OCI-LY7 (cell line): ENCODE measurements around the gene TTC7B. TPM values are rescaled to one million over a fixed set of nuclear protein-coding genes. Genes with fewer than 3 reads are reported as not detected.
"Not testable (repeated sequence)": the region's sequence is repeated elsewhere in the genome, so short reads cannot be mapped to it uniquely, and the experiment has no call there.

Source experiments
- BruUV-seq: library from RNA; stranded (reverse); fragments of 400-500 nt; replicated peaks from 2 replicates; lab custom pipeline; 2021; lab: Mats Ljungman, UMichigan
- CTCF ChIA-PET: fragments of 300-600 bp; sonication (Branson Sonifier 250); formaldehyde crosslinking; loops from one replicate; lab custom pipeline; 2022; ENCODE audit warnings: antibody characterized with exemption; ENCODE audit not compliant: unreplicated experiment; lab: Charles Lee
- POLR2A ChIA-PET: fragments of 300-600 bp; sonication (Branson Sonifier 250); formaldehyde crosslinking; loops from one replicate; lab custom pipeline; 2022; ENCODE audit warnings: antibody characterized with exemption; lab: Charles Lee
- DNase-seq: peaks from one replicate; pipeline ENCODE4 v3.0.0-alpha.2; 2015; ENCODE audit warnings: low spot score
- H2AFZ ChIP-seq: fragments of 200-600 bp; sonication (generic), shearing (Covaris generic); 2 replicates; pipeline ENCODE4 v1.6.1; 2014; ENCODE audit warnings: mild to moderate bottlenecking, antibody characterized with exemption, low read length, moderate library complexity
- H3K27ac ChIP-seq: fragments of 200-600 bp; sonication (generic); 2 replicates; pipeline ENCODE4 v1.5.1; 2014; ENCODE audit warnings: mixed run types, low read depth, mild to moderate bottlenecking, moderate library complexity, low read length, inconsistent platforms; ENCODE audit not compliant: poor library complexity, severe bottlenecking
- H3K36me3 ChIP-seq: fragments of 200-600 bp; sonication (generic); 2 replicates; pipeline ENCODE4 v1.6.1; 2014; ENCODE audit warnings: mild to moderate bottlenecking, antibody characterized with exemption, low read length, moderate library complexity, mixed read lengths; ENCODE audit not compliant: insufficient read depth
- H3K4me1 ChIP-seq: fragments of 200-600 bp; sonication (generic); 2 replicates; pipeline ENCODE4 v1.5.1; 2014; ENCODE audit warnings: mild to moderate bottlenecking, low read length; ENCODE audit not compliant: insufficient read depth, poor library complexity, severe bottlenecking
- H3K4me2 ChIP-seq: fragments of 200-600 bp; sonication (generic); 2 replicates; pipeline ENCODE4 v1.6.1; 2014; ENCODE audit warnings: mild to moderate bottlenecking, low read length
- H3K4me3 ChIP-seq: fragments of 200-600 bp; sonication (generic); 2 replicates; pipeline ENCODE4 v1.5.1; 2014; ENCODE audit warnings: mild to moderate bottlenecking, low read depth, low read length; ENCODE audit not compliant: poor library complexity, severe bottlenecking
- H3K79me2 ChIP-seq: fragments of 200-600 bp; sonication (generic); 2 replicates; pipeline ENCODE4 v1.6.1; 2016; ENCODE audit warnings: low read depth, mild to moderate bottlenecking, low read length, moderate library complexity, mixed read lengths; ENCODE audit not compliant: insufficient read depth
- H3K9me2 ChIP-seq: fragments of 200-600 bp; sonication (generic); 2 replicates; pipeline ENCODE4 v1.6.1; 2016; ENCODE audit warnings: mild to moderate bottlenecking, low read length, mixed read lengths; ENCODE audit not compliant: insufficient read depth
- H3K9me3 ChIP-seq: fragments of 200-600 bp; sonication (generic); 2 replicates; pipeline ENCODE4 v1.6.1; 2014; ENCODE audit warnings: mild to moderate bottlenecking, mixed run types, low read length, mixed read lengths
- H4K20me1 ChIP-seq: fragments of 200-600 bp; sonication (generic); 2 replicates; pipeline ENCODE4 v1.6.1; 2014; ENCODE audit warnings: mild to moderate bottlenecking, antibody characterized with exemption, low read length, moderate library complexity, mixed read lengths; ENCODE audit not compliant: insufficient read depth
- EZH2phosphoT487 ChIP-seq: fragments of 200-600 bp; sonication (generic); IDR thresholded peaks from 2 replicates; pipeline ENCODE4 v1.6.1; 2018; ENCODE audit warnings: low read depth, borderline replicate concordance, mild to moderate bottlenecking, mixed run types, antibody characterized with exemption, low read length, moderate library complexity, mixed read lengths
- intact Hi-C: fragments of 100-400 bp; cut with micrococcal nuclease; formaldehyde crosslinking; loops from one replicate; pipeline ENCODE4 v1.10.0; 2022; ENCODE audit not compliant: unreplicated experiment
- total RNA-seq, 2 experiments: library from RNA; depleted of rRNA in 1 of 2; stranded (reverse); fragments of >200 nt in 1 of 2; shearing (Covaris generic) in 1 of 2; gene quantifications; 2 replicates each; pipeline ENCODE4 v1.2.3, GENCODE V29; 2014 to 2022
- TF ChIP-seq, protein P1 (sequence below): fragments of 200-600 bp; sonication (generic); conservative IDR thresholded peaks from 2 replicates; pipeline ENCODE4 v1.5.1; 2014; ENCODE audit warnings: mild to moderate bottlenecking, antibody characterized with exemption, low read length, moderate library complexity, mixed read lengths

Gene TTC7B
- total RNA-seq, 2 experiments from 2014 or later: 0.19 to 0.51 TPM

DNA sequence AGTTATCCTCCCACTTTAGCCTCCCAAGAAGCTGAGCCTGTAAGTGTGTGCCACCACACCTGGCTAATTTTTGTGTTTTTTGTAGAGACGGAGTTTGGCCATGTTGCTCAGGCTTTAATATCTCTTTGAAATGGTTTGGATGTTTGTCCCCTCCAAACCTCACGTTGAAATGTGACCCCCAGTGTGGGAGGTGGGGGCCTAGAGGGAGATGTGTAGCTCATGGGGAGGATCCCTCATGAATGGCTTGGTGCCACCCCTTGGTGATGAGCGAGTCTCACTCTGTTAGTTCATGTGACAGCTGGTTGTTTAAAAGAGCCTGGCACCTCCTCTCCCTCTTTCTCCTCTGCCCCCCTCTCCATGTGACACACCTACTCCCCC lies 23.6 kb upstream of the TTC7B start:
- Histone ChIP-seq H3K9me2 (no peaks in the 10 kb centered on the region), H3K36me3 (no peaks in the 10 kb centered on the region), H3K27ac (no peak overlapping the region), H3K4me1 (no peaks in the 10 kb centered on the region), H4K20me1 (no peaks in the 10 kb centered on the region), H3K79me2 (no peaks in the 10 kb centered on the region), H2AFZ (no peak overlapping the region), H3K9me3 (no peaks in the 10 kb centered on the region), H3K4me3 (no peak overlapping the region), H3K4me2 (no peak overlapping the region)
- POLR2A ChIA-PET: interaction anchor here (0.6 kb wide), 1 partner anchor 14 kb away, joined by 4 read pairs; no protein-coding TSS in a partner anchor
- no TSS peak for BruUV-seq
- CTCF ChIA-PET: no interaction called here
- TF ChIP-seq, protein P1, sequence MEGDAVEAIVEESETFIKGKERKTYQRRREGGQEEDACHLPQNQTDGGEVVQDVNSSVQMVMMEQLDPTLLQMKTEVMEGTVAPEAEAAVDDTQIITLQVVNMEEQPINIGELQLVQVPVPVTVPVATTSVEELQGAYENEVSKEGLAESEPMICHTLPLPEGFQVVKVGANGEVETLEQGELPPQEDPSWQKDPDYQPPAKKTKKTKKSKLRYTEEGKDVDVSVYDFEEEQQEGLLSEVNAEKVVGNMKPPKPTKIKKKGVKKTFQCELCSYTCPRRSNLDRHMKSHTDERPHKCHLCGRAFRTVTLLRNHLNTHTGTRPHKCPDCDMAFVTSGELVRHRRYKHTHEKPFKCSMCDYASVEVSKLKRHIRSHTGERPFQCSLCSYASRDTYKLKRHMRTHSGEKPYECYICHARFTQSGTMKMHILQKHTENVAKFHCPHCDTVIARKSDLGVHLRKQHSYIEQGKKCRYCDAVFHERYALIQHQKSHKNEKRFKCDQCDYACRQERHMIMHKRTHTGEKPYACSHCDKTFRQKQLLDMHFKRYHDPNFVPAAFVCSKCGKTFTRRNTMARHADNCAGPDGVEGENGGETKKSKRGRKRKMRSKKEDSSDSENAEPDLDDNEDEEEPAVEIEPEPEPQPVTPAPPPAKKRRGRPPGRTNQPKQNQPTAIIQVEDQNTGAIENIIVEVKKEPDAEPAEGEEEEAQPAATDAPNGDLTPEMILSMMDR: no peak
- TF ChIP-seq EZH2phosphoT487: no peak
- DNase-seq: no peak
- intact Hi-C loops: no loop called here

DNA sequence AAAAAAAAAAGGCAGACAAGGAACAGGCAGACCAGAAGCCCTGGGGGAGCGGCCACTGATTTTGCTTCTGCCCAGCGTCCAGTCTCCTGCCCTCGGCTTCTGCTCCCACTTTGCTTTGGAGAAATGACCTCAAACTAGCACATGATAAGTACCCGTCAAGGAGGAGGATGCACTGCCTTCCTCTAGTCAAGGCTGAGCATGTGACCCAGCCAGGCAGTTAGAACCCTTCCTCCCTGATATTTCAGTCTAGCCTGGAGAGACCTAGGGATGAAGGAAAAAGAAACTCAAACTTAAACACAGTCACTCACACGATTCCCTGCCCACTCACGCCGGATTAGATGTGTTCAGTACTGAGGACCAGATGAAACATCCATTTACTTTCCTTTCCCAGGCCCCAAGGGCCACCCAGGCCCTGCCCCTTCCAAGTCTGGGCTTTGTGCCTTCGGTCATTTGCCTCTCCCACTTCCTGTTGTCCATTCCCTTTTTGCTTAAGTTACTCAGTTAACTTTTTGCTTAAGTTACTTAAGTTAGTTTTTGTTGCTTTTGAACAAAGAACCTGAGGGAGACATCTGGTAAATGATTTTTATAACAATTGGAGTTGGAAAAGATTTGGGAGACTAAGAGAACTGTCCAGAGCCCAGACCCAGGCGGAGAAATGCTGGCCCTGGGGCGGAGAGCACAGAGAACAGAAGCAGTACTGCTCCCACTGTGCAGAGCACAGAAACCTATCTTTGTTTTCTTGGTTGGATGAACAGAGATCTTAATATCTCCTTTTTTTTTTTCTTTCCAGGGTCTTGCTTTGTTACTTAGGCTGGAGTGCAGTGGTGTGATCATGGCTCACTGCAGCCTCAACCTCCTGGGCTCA lies 23.0 kb upstream of the TTC7B start:
- no peak overlapping the region for H3K27ac ChIP-seq
- no TSS peak for BruUV-seq
- H3K79me2 ChIP-seq: no peaks in the 10 kb centered on the region
- H3K4me2 ChIP-seq: no peak overlapping the region
- H3K9me3 ChIP-seq: no peaks in the 10 kb centered on the region
- H2AFZ ChIP-seq: no peak overlapping the region
- H4K20me1 ChIP-seq: no peaks in the 10 kb centered on the region
- H3K4me1 ChIP-seq: no peaks in the 10 kb centered on the region
- no peaks in the 10 kb centered on the region for H3K36me3 ChIP-seq
- CTCF ChIA-PET: no interaction called here
- H3K9me2 ChIP-seq: no peaks in the 10 kb centered on the region
- no peak for TF ChIP-seq EZH2phosphoT487
- TF ChIP-seq, protein P1: no peak
- no peak overlapping the region for H3K4me3 ChIP-seq
- POLR2A ChIA-PET: interaction anchor here (0.6 kb wide), 1 partner anchor 14 kb away, joined by 4 read pairs; no protein-coding TSS in a partner anchor
- intact Hi-C loops: no loop called here
- DNase-seq: no peak

DNA sequence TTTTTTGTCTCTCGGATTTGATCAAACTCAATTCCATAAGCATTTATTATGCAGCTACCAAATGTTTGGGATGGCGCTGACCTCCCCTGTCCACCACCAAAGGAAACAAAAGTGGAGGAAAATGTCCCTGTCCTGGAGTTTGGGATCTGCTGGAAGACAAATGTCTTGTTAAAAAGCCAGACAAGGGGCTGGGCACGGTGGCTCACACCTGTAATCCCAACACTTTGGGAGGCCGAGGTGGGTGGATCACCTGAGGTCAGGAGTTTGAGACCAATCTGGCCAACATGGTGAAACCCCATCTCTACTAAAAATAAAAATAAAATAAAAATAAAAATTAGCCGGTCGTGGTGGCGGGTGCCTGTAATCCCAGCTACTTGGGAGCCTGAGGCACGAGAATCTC lies 22.3 kb upstream of the TTC7B start:
- CTCF ChIA-PET, POLR2A ChIA-PET, BruUV-seq: not testable (repeated sequence)

More for the DNA sequence above, 22.3 kb upstream of the TTC7B start:
- H2AFZ ChIP-seq, H3K36me3 ChIP-seq, H3K4me2 ChIP-seq, intact Hi-C loops, H4K20me1 ChIP-seq, DNase-seq, H3K79me2 ChIP-seq, H3K4me3 ChIP-seq, H3K9me2 ChIP-seq, H3K27ac ChIP-seq, H3K9me3 ChIP-seq, H3K4me1 ChIP-seq: not testable (repeated sequence)
